ES-I3 (cell line): ENCODE measurements around the gene INPP4A.

ENCODE experiments used
- H3K36me3 ChIP-seq: 2 replicates; pipeline ENCODE4 v1.6.1; 2013; ENCODE audit warnings: mild to moderate bottlenecking, low read length, control low read depth, moderate library complexity; ENCODE audit not compliant: insufficient read depth
- H3K4me1 ChIP-seq: 2 replicates; pipeline ENCODE4 v1.6.1; 2013; ENCODE audit warnings: mild to moderate bottlenecking, control low read depth, low read length; ENCODE audit not compliant: insufficient read depth
- H3K9ac ChIP-seq: 2 replicates; pipeline ENCODE4 v1.6.1; 2013; ENCODE audit warnings: low read depth, mild to moderate bottlenecking, low read length, moderate library complexity
- H3K9me3 ChIP-seq: 2 replicates; pipeline ENCODE4 v1.6.1; 2013; ENCODE audit warnings: mild to moderate bottlenecking, low read length, moderate library complexity; ENCODE audit not compliant: control insufficient read depth, insufficient read depth

Gene INPP4A

DNA sequence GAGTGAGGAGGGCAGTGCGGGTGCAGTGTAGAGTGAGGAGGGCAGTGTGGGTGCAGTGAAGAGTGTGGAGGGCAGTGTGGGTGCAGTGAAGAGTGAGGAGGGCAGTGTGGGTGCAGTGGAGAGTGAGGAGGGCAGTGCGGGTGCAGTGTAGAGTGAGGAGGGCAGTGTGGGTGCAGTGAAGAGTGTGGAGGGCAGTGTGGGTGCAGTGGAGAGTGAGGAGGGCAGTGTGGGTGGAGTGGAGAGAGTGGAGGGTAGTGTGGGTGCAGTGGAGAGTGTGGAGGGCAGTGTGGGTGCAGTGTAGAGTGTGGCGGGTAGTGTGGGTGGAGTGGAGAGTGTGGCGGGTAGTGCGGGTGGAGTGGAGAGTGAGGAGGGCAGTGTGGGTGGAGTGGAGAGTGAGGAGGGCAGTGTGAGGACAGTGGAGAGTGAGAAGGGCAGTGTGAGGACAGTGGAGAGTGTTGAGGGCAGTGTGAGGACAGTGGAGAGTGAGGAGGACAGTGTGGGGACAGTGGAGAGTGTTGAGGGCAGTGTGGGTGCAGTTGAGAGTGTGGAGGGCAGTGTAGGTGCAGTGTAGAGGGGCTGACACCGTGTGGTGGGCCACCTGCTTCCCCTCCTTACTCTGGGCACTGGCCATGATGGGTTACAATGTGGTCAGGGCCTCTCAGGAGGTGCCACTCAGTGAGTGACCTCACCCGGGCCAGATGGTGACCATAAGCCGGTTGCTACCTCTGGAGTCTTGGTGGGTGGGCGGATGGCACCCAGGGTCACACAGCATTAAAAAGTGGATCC, 28.5 kb downstream of the INPP4A start:
- no peak overlapping the region for H3K9ac ChIP-seq
- no peaks in the 10 kb centered on the region for H3K9me3 ChIP-seq
- peaks cover 6% of the 10 kb centered on the region; the same call in 1 of the 2 replicates for H3K4me1 ChIP-seq
- no peaks in the 10 kb centered on the region for H3K36me3 ChIP-seq

DNA sequence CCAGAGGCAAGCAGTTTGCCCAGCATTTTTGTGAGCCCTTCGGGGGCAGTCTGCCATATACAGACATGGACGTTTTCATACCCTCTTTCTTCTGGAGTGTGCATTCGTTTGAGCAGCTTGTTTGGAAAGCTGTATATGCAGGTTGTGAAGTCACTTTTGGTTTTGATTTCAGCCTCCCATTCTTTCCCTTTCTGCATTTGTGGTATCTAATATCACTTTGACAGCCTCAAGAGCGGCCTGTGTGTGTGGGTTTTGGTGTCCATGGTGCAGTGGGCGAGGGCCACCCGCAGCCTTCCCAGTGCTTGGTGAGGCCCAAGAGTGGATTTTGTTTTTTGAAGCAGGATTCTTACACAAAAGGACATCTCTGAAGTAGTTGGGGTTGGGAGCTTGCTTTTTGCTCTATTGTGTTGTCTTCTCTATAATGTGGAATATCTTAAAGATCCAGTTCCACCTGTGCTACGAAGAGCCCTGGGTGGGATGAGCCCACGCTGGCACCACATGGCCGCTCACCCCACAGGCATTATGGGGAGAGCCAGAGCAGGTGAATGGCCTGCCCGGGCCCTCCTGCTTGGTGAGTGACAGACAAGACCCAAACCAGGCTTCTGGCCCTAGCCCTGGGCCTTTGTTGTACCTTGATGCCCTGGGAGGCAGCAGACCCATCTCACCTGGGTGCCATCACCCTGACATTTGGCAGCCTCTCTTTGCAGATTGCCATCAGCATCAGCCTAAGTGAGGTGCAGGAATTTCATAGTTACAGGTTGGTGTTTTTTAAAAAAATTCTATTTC, 29.5 kb downstream of the INPP4A start:
- Histone ChIP-seq H3K36me3 (no peaks in the 10 kb centered on the region), H3K9ac (no peak overlapping the region), H3K4me1 (peaks cover 6% of the 10 kb centered on the region; the same call in 1 of the 2 replicates), H3K9me3 (no peaks in the 10 kb centered on the region)

- H3K36me3 ChIP-seq: no peaks in the 10 kb centered on the region
- peaks cover 6% of the 10 kb centered on the region; the same call in 1 of the 2 replicates for H3K4me1 ChIP-seq
- H3K9ac ChIP-seq: no peak overlapping the region
- H3K9me3 ChIP-seq: no peaks in the 10 kb centered on the region
Measured at GRCh38 chr2:98474979-98475632, 30.4 kb downstream of the INPP4A start.

DNA sequence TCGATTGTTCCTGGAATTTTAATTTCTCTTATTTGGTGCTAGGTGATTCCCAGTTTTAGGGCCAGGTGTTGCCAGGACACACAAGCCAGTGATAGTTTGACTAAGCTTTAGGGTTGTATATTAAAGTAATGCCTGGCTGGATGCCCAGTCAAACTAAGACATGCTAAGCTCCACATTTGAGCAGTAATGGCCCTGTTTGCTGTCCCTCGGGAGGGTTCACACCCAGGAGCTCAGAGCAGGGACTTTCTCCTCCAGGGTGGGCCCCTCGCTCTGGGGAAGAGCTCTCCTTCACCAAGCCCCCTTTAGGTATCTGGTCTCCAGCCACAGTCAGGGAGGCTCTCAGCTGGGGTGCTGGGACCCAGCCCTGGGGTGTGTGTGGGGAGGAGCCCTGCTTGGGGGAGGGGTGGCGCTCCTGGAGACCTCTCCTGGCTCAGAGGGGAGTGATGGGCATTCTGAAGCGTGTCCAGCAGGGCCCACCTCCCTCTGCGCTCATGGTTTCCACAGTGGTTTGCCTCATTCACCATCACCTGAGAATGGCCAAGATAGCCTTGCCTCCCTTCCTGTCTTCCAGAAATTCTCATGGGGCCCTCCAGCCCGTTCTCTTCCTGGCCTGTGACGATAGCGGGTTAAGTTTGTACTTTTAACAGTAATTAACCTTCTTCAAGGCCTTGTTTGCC, 31.7 kb downstream of the INPP4A start:
- Histone ChIP-seq H3K4me1 (peaks cover 6% of the 10 kb centered on the region; the same call in 1 of the 2 replicates), H3K36me3 (no peaks in the 10 kb centered on the region), H3K9ac (no peak overlapping the region), H3K9me3 (no peaks in the 10 kb centered on the region)

DNA sequence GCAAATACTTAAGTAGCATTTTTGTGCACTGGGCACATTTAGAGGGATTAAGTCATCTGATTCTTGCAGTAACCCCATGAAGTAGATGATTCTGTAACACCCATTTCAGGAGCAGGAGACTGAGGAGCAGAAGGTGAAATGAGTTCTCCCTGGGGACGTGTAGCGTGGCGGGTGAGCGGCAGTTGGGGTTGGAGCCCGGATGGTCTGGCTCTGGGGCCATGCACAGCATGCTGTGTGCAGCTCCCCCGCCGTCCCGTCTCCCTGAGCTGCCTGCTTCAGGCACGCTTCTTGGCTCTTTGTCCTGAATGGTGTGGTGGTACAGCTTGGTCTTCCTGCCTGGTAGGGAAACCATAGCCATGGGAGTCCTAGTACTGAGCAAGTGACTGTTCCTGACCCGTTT, 32.4 kb downstream of the INPP4A start:
- H3K9ac ChIP-seq: no peak overlapping the region
- H3K36me3 ChIP-seq: no peaks in the 10 kb centered on the region
- peaks cover 6% of the 10 kb centered on the region; the same call in 1 of the 2 replicates for H3K4me1 ChIP-seq
- H3K9me3 ChIP-seq: no peaks in the 10 kb centered on the region

- Histone ChIP-seq H3K9ac (no peak overlapping the region), H3K4me1 (peaks cover 6% of the 10 kb centered on the region; the same call in 1 of the 2 replicates), H3K9me3 (no peaks in the 10 kb centered on the region), H3K36me3 (no peaks in the 10 kb centered on the region)
Measured at GRCh38 chr2:98477506-98477905, 32.8 kb downstream of the INPP4A start.

- Histone ChIP-seq H3K9me3 (no peaks in the 10 kb centered on the region), H3K9ac (no peak overlapping the region), H3K36me3 (no peaks in the 10 kb centered on the region), H3K4me1 (peaks cover 6% of the 10 kb centered on the region; the same call in 1 of the 2 replicates)
Measured at GRCh38 chr2:98478088-98478551, 33.5 kb downstream of the INPP4A start.

GRCh38 chr2:98478907-98479306, 34.2 kb downstream of the INPP4A start:
- H3K9me3 ChIP-seq: no peaks in the 10 kb centered on the region
- no peak overlapping the region for H3K9ac ChIP-seq
- H3K36me3 ChIP-seq: no peaks in the 10 kb centered on the region
- peaks cover 6% of the 10 kb centered on the region; the same call in 1 of the 2 replicates for H3K4me1 ChIP-seq

DNA sequence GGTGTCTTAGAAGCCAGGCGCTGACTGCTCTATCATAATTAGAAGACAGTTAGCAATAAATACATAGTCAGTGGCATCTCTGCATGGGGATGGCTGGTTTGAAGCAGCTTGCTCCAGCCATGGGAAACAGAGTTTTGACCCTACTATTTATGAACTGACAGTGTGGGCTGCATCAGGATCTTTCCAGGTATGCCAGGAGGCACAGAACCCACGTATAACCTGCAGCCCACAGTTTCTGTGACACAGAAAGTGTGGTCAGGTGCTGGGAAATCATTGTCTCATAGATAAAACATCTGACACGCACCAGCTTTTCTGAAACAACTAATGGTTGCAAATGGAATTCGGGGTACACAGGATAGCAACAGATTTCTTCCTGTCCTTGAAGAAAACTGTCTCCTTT, 34.7 kb downstream of the INPP4A start:
- no peak overlapping the region for H3K9ac ChIP-seq
- no peaks in the 10 kb centered on the region for H3K9me3 ChIP-seq
- peaks cover 6% of the 10 kb centered on the region; the same call in 1 of the 2 replicates for H3K4me1 ChIP-seq
- H3K36me3 ChIP-seq: no peaks in the 10 kb centered on the region

DNA sequence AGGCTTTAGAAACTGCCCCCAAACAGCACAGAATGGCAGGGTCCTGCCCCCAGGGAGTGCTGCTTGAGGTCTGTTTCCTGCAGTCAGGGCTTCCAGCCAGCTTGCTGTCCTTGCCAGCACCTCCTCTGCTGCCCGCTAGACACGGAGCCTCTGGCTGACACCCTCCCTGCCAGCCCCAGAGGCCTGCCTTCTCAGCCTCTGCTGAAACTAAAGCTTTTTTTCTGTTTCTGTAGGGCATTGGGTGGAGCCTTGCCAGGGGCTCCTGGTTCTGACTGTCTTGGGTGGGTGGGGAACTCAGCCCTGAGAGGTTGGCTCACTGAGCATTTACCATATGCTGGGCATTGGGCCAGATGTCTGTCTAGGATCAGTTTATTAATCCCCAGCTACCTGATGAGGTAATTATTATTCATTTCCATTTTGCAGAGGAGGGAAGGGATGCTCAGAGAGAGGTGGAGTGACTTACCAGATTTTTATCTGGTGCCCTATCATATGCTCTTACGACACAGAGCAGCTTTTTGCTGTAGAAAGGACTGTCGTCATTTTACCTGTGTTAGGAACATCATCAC, 35.4 kb downstream of the INPP4A start:
- Histone ChIP-seq H3K4me1 (peaks cover 9% of the 10 kb centered on the region; the same call in 1 of the 2 replicates), H3K36me3 (no peaks in the 10 kb centered on the region), H3K9me3 (no peaks in the 10 kb centered on the region), H3K9ac (no peak overlapping the region)

- Histone ChIP-seq H3K4me1 (peaks cover 10% of the 10 kb centered on the region), H3K9me3 (no peaks in the 10 kb centered on the region), H3K9ac (no peak overlapping the region), H3K36me3 (no peaks in the 10 kb centered on the region)
Measured at GRCh38 chr2:98480598-98480997, 35.9 kb downstream of the INPP4A start.

GRCh38 chr2:98482362-98482761, 37.7 kb downstream of the INPP4A start:
- H3K4me1 ChIP-seq: peaks cover 10% of the 10 kb centered on the region
- no peak overlapping the region for H3K9ac ChIP-seq

DNA sequence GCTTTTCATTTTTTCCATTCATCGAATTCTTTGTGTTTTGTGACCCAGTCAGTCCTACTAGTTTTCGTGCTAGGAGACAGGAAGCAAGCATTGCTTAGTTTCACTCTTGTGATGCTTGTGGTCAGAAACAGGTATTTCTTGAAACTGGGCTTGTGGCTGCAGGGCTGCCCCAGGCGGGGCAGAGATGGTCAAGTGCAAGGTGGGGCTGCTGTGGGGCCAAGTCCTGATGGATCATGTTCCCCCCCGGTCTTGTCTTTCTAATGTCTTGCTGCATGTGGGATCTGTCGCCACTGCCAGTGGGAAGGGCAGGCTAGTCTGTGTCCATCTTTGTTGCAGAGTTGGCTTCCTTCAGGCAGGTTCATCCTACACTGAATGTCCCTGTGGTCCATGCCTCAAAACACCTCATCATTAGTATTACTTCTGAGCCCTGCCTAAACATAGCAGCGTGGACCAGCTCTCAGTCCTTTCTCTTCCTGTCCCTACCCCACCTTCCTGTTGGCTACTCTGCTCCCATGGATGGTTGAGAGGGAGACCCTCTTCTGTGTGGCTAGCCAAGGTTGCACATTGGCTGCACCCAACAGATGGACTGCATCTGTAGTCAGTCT, 38.7 kb downstream of the INPP4A start:
- H3K9ac ChIP-seq: no peak overlapping the region
- H3K36me3 ChIP-seq: no peaks in the 10 kb centered on the region
- peaks cover 10% of the 10 kb centered on the region for H3K4me1 ChIP-seq
- no peaks in the 10 kb centered on the region for H3K9me3 ChIP-seq

More at GRCh38 chr2:98482362-98482761, 37.7 kb downstream of the INPP4A start:
- Histone ChIP-seq H3K36me3 (no peaks in the 10 kb centered on the region), H3K9me3 (no peaks in the 10 kb centered on the region)
